Testis (tissue), 5 donors: ENCODE measurements around the gene RAD9A. TPM values are rescaled to one million over a fixed set of nuclear protein-coding genes. Genes with fewer than 3 reads are reported as not detected.
A peak's percentile ranks its signal among the peaks of the same experiment; 100 is the strongest.

ENCODE experiments used
- DNase-seq: peaks from one replicate; pipeline ENCODE4 v3.0.0-alpha.2; 2019
- H3K27ac ChIP-seq, 2 donors: fragments of 200-600 bp; sonication (generic); one replicate each; pipeline ENCODE4 v1.5.1; 2019
- H3K27me3 ChIP-seq: fragments of 200-600 bp; sonication (generic); one replicate; pipeline ENCODE4 v1.5.1; 2019
- H3K36me3 ChIP-seq: fragments of 200-600 bp; sonication (generic); one replicate; pipeline ENCODE4 v1.5.1; 2017; ENCODE audit warnings: low read depth; ENCODE audit errors: missing control alignments
- H3K4me1 ChIP-seq: fragments of 200-600 bp; sonication (generic); one replicate; pipeline ENCODE4 v1.5.1; 2019
- H3K4me3 ChIP-seq, 2 donors: fragments of 200-600 bp; sonication (generic); one replicate each; pipeline ENCODE4 v1.5.1; 2017 to 2019
- H3K9me3 ChIP-seq: fragments of 200-600 bp; sonication (generic); one replicate; pipeline ENCODE4 v1.5.1; 2017
- POLR2A ChIP-seq: fragments of 450-650 bp; IDR thresholded peaks from one replicate; pipeline ENCODE4 v1.6.1; 2017; ENCODE audit warnings: antibody characterized with exemption, mild to moderate bottlenecking, moderate library complexity
- whole genome bisulfite sequencing, 2 donors: methylation state at CpG; one replicate each; pipeline ENCODE4 v1.1.5; 2018; 5-methylcytosine and 5-hydroxymethylcytosine counted together
- intact Hi-C: fragments of 100-400 bp; cut with DNase I; formaldehyde crosslinking; loops from one replicate; pipeline ENCODE4 v1.15.1; 2023; ENCODE audit warnings: low total_unique reads
- long read RNA-seq, 2 donors: transcript quantifications; one replicate each; lab custom pipeline, GENCODE V29; 2026
- polyA plus RNA-seq: library from polyadenylated mRNA; stranded (reverse); fragments of 350-450 nt; fragmentation: Illumina TruSeq; extraction: RNeasy Lipid Tissue Mini Kit (QIAGEN cat#74804); gene quantifications from one replicate; pipeline ENCODE4 v1.2.3, GENCODE V29; 2014; ENCODE audit warnings: low read depth, low replicate concordance; ENCODE audit not compliant: insufficient read depth
- total RNA-seq, 2 donors: library from RNA; depleted of rRNA; stranded (reverse); fragments of >200 nt; gene quantifications; one replicate each; pipeline ENCODE4 v1.2.3, GENCODE V29; 2016
- TF ChIP-seq, protein P1 (sequence below), 3 experiments: fragments of 450-650 bp in 2 of 3; fragments of 200-600 bp in 1 of 3; sonication (generic) in 1 of 3; IDR thresholded peaks; one replicate each; pipeline ENCODE4 v1.5.1; 2016 to 2019; ENCODE audit warnings: antibody characterized with exemption in 3 of 3, mild to moderate bottlenecking in 2 of 3, moderate library complexity in 1 of 3

RAD9A gene
- total RNA-seq (10 to 100 TPM; 35.8 to 46.2 TPM), polyA plus RNA-seq (25.7 TPM)
- long read RNA-seq, donor 1, partial matches to known transcripts = 209 of 257 reads
- long read RNA-seq, donor 1, other reads (novel, unspliced or antisense) = 46 of 257 reads
- long read RNA-seq, donor 2, partial matches to known transcripts = 7 of 7 reads
- long read RNA-seq, donor 2, other reads (novel, unspliced or antisense) = 0 of 7 reads

DNA sequence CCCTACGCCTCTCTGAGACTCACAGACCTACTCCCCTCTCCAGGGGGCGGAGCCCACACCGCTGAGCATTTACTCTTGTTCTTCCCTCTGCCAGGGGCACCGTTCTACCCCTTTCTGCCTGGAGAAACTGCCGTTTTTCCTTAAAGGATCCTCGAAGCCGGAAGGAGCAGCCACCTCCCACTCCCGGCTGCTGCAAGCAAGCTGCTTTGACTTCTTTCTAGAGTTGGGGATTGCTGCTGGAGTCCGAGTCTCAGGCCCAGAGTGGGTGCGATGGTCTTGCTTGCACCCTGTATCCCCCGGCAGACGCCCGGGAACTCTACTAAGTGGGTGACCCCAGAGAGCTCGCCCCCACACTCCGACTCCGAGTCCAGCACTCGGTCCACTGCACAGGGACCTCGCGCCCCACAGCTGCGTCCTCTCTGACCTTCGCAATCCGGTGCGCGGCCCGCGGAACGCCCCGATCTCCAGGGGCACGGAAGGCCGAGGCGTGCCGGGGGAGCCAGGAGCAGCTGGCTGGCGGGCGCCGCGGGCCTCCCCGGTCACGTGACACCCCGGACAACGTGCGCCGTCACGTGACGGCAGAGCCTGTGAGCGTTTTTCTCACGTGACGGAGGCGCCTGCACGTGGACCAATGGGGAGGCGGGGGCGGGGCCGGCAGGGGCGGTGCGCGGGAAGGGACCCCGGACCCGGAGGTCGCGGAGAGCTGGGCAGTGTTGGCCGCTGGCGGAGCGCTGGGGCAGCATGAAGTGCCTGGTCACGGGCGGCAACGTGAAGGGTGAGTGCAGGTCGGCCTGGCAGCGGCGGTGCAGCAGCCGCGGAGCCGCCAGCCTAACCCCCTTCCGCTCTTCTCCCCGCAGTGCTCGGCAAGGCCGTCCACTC lies at the start of gene RAD9A:
RAD9A (plus strand) TSS at position 683 of the 879 bp plus-strand sequence; CDS start at position 742, 59 bp downstream.
- H3K4me3 ChIP-seq = peak within 1 kb of the TSS; percentile 69 to 89
- H3K27me3 ChIP-seq = no peaks in the 10 kb centered on the region
- TF ChIP-seq, protein P1, sequence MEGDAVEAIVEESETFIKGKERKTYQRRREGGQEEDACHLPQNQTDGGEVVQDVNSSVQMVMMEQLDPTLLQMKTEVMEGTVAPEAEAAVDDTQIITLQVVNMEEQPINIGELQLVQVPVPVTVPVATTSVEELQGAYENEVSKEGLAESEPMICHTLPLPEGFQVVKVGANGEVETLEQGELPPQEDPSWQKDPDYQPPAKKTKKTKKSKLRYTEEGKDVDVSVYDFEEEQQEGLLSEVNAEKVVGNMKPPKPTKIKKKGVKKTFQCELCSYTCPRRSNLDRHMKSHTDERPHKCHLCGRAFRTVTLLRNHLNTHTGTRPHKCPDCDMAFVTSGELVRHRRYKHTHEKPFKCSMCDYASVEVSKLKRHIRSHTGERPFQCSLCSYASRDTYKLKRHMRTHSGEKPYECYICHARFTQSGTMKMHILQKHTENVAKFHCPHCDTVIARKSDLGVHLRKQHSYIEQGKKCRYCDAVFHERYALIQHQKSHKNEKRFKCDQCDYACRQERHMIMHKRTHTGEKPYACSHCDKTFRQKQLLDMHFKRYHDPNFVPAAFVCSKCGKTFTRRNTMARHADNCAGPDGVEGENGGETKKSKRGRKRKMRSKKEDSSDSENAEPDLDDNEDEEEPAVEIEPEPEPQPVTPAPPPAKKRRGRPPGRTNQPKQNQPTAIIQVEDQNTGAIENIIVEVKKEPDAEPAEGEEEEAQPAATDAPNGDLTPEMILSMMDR (IDR thresholded peaks at IDR 0.05) = peak in 2 of 3 experiments; percentile 14 to 16
- TF ChIP-seq POLR2A = no peak
- peak; percentile 97 for DNase-seq
- H3K9me3 ChIP-seq = no peaks in the 10 kb centered on the region
- intact Hi-C loops = no loop called here
- H3K4me1 ChIP-seq = peaks cover 16% of the 10 kb centered on the region
- 0% methylated on average over 8 to 65 of the region's 75 CpGs for WGBS, 2 donors
- no peaks in the 10 kb centered on the region for H3K36me3 ChIP-seq
- peak within 1 kb of the TSS; percentile 46 to 59 for H3K27ac ChIP-seq

DNA sequence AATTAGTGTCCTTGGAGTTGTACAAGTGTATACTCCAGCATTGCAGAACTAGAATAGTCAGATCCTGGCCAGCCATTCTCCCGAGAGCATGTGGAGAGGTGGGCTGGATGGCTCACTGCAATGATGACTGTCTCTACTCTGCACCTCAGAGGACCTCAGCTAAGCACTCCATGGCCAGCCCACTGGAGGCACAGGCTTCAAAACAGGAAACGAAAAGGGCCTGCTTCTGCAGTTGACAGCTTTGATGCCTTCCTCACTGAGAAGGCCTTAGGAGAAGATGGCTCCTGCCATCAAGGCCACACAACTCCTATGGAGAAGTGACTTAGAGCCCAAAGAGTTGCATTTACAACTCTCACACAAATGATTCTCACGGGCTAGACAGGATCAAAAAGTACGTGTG lies 47.5 kb upstream of the RAD9A start:
- no peak for DNase-seq
- Histone ChIP-seq H3K9me3 (no peaks in the 10 kb centered on the region), H3K36me3 (no peaks in the 10 kb centered on the region), H3K4me1 (no peaks in the 10 kb centered on the region), H3K27me3 (no peaks in the 10 kb centered on the region), H3K4me3 (no peak overlapping the region), H3K27ac (no peak overlapping the region)
- TF ChIP-seq, protein P1 (IDR thresholded peaks at IDR 0.05) = no peak
- no peak for TF ChIP-seq POLR2A
- 81 to 94% methylated on average over 4 of the region's 4 CpGs for WGBS, 2 donors
- intact Hi-C loops = no loop called here

DNA sequence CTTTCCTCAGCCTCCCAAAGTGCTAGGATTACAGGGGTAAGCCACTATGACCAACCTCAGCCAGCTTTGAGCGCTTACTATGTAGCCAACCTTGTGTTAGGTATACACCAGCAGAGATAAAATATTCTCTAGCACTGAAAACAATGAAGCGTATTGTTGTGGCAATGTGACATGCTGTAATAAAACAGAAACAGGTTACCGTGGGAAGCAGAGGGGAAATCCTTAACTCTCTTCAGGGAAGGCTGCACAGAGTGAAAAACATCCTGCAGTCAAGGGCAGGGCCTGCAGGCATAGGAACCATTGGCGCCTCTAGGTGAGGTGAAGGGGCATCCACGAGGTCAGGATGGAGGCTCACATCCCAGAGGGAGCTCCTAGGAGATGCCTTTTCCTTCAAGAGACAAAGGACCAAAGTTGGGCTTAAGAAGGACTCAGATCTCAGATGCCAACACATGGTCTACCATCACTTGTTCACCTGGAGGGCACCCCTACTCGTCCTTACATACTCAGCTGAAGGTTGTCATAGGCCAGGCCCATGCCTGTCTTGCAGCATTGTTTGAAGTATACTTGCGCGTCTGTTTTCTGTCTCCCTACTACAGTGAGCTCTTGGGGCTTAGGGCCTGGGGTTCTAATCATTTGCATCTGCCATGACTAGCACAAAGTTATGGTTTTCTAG lies 46.4 kb upstream of the RAD9A start:
- H3K27ac ChIP-seq = no peak overlapping the region
- H3K27me3 ChIP-seq = no peaks in the 10 kb centered on the region
- 67 to 83% methylated on average over 8 of the region's 8 CpGs for WGBS, 2 donors
- H3K36me3 ChIP-seq = no peaks in the 10 kb centered on the region
- intact Hi-C loops = no loop called here
- H3K9me3 ChIP-seq = no peaks in the 10 kb centered on the region
- no peak for DNase-seq
- no peaks in the 10 kb centered on the region for H3K4me1 ChIP-seq
- TF ChIP-seq, protein P1 (IDR thresholded peaks at IDR 0.05) = no peak
- no peak for TF ChIP-seq POLR2A
- H3K4me3 ChIP-seq = no peak overlapping the region

DNA sequence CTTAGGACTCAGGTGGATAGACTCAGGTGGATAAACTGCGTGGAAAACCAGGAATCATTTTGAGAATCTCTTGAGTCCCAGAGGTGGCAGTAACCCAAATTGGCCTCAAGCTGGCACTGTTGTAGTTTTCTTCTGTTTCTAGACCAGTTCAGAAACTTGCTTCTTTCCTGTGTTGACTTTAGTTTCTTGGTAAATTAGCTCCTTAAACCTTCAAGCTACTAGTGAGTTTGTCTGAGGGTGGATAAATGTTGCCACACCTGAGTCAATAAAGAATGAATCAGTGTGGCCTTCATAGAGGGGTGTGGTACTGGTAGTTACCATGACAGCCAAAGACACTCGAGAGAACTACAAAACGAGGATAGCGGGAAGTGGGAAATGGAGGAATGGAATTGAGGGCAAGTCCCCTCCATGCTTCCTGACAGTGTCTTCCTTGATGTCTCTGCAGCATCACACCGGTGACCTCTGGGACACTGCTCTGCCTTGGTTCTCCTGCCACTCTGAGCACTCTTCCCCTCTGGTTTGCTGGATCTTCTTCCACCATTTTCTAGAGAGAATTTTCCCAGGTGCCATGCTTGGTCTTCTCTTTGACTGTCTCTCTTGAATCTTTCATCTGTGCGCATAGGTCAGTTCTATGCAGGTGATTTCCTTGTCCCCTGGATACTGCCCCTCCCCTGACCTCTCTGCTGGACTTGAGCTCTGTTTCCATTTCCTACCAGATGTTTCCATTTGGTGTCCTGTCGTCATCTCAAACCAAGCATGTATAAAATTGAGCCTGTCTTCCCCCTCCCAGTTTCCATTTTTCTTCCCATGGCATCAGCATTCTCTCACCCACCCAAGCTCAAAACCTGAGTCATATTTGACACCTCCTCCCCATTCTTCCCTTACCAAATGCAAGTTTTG lies 45.6 kb upstream of the RAD9A start:
- H3K36me3 ChIP-seq = no peaks in the 10 kb centered on the region
- H3K27me3 ChIP-seq = no peaks in the 10 kb centered on the region
- H3K27ac ChIP-seq = no peak overlapping the region
- no peak overlapping the region for H3K4me3 ChIP-seq
- DNase-seq = no peak
- intact Hi-C loops = no loop called here
- H3K9me3 ChIP-seq = no peaks in the 10 kb centered on the region
- no peak for TF ChIP-seq POLR2A
- TF ChIP-seq, protein P1 (IDR thresholded peaks at IDR 0.05) = peak; percentile 27 to 45 (median 41)
- H3K4me1 ChIP-seq = no peaks in the 10 kb centered on the region
- 72 to 73% methylated on average over 7 of the region's 7 CpGs for WGBS, 2 donors
